WTC11 (cell line): ENCODE data around the gene HENMT1. TPM values are rescaled to one million over a fixed set of nuclear protein-coding genes. Genes with fewer than 3 reads are reported as not detected.

Source experiments
- ATAC-seq: fragments of 200-7000 bp; cut with Tn5 transposase; 2 replicates; pipeline ENCODE4 v1.10.0; 2021; ENCODE audit warnings: mild to moderate bottlenecking, moderate library complexity
- CTCF ChIA-PET: fragments of 300-600 bp; sonication (Branson Sonifier 250); formaldehyde crosslinking; loops from one replicate; lab custom pipeline; 2021; ENCODE audit warnings: antibody characterized with exemption; lab: Charles Lee
- POLR2A ChIA-PET: fragments of 350-600 bp; sonication (Branson Sonifier 250); formaldehyde crosslinking; loops from one replicate; lab custom pipeline; 2021; ENCODE audit warnings: antibody characterized with exemption; lab: Charles Lee
- DNase-seq: peaks from one replicate; pipeline ENCODE4 v3.0.0; 2021; ENCODE audit warnings: low spot score
- H3K27ac Mint-ChIP-seq: 2 replicates; pipeline ENCODE4 v1.8.0; 2021; ENCODE audit warnings: mixed read lengths
- H3K27me3 Mint-ChIP-seq: 2 replicates; pipeline ENCODE4 v1.8.0; 2021; ENCODE audit warnings: low read depth, mild to moderate bottlenecking, moderate library complexity, mixed read lengths
- H3K36me3 Mint-ChIP-seq: 2 replicates; pipeline ENCODE4 v1.8.0; 2021; ENCODE audit warnings: mixed read lengths
- H3K4me1 Mint-ChIP-seq: 2 replicates; pipeline ENCODE4 v1.8.0; 2022; ENCODE audit warnings: mixed read lengths
- H3K4me3 Mint-ChIP-seq: 2 replicates; pipeline ENCODE4 v1.8.0; 2021; ENCODE audit warnings: mild to moderate bottlenecking, moderate library complexity, mixed read lengths
- H3K9me3 Mint-ChIP-seq: 2 replicates; pipeline ENCODE4 v1.8.0; 2021; ENCODE audit warnings: mixed read lengths
- E2F1 ChIP-seq: sonication (generic); formaldehyde crosslinking; IDR thresholded peaks from 2 replicates; pipeline ENCODE4 v1.8.0; 2022; ENCODE audit warnings: mild to moderate bottlenecking, missing genetic modification reagents
- ERG ChIP-seq: fragments of 250-450 bp; sonication (Bioruptor Pico); IDR thresholded peaks from 2 replicates; pipeline ENCODE4 v1.8.0; 2021; ENCODE audit warnings: mild to moderate bottlenecking
- ESRRA ChIP-seq: sonication (generic); formaldehyde crosslinking; IDR thresholded peaks from 2 replicates; pipeline ENCODE4 v1.8.1; 2022; ENCODE audit warnings: mild to moderate bottlenecking, missing genetic modification reagents, borderline replicate concordance
- FOXJ3 ChIP-seq: sonication (generic); formaldehyde crosslinking; IDR thresholded peaks from 2 replicates; pipeline ENCODE4 v1.9.0; 2021; ENCODE audit warnings: missing genetic modification reagents, mild to moderate bottlenecking, borderline replicate concordance
- FOXK1 ChIP-seq: sonication (generic); formaldehyde crosslinking; IDR thresholded peaks from 2 replicates; pipeline ENCODE4 v1.8.0; 2022; ENCODE audit warnings: mild to moderate bottlenecking, moderate library complexity, missing genetic modification reagents
- JAZF1 ChIP-seq: fragments of 250-450 bp; sonication (Bioruptor Pico); IDR thresholded peaks from 2 replicates; pipeline ENCODE4 v1.9.0; 2021; ENCODE audit warnings: moderate library complexity, mild to moderate bottlenecking, inconsistent platforms
- RELA ChIP-seq: sonication (generic); formaldehyde crosslinking; IDR thresholded peaks from 2 replicates; pipeline ENCODE4 v1.8.1; 2022; ENCODE audit warnings: missing genetic modification reagents, mild to moderate bottlenecking, borderline replicate concordance
- SOX15 ChIP-seq: fragments of 250-450 bp; sonication (Bioruptor Pico); IDR thresholded peaks from 2 replicates; pipeline ENCODE4 v1.9.0; 2021; ENCODE audit warnings: mild to moderate bottlenecking
- STAT6 ChIP-seq: sonication (generic); formaldehyde crosslinking; conservative IDR thresholded peaks from 2 replicates; pipeline ENCODE4 v1.8.1; 2023; ENCODE audit warnings: mild to moderate bottlenecking, low read depth, missing genetic modification reagents, moderate library complexity
- ZBTB21 ChIP-seq: sonication (generic); formaldehyde crosslinking; IDR thresholded peaks from 2 replicates; pipeline ENCODE4 v1.8.1; 2023; ENCODE audit warnings: mild to moderate bottlenecking, missing genetic modification reagents, borderline replicate concordance
- ZNF121 ChIP-seq: sonication (generic); formaldehyde crosslinking; IDR thresholded peaks from 2 replicates; pipeline ENCODE4 v1.8.0; 2023; ENCODE audit warnings: missing genetic modification reagents
- ZNF416 ChIP-seq: fragments of 250-450 bp; sonication (Bioruptor Pico); IDR thresholded peaks from 2 replicates; pipeline ENCODE4 v1.9.0; 2021; ENCODE audit warnings: mild to moderate bottlenecking, inconsistent platforms
- ZNF512 ChIP-seq: sonication (generic); formaldehyde crosslinking; IDR thresholded peaks from 2 replicates; pipeline ENCODE4 v1.8.1; 2022; ENCODE audit warnings: missing genetic modification reagents, borderline replicate concordance
- total RNA-seq: library from RNA; stranded (reverse); gene quantifications from 3 replicates; pipeline ENCODE4 v1.2.3, GENCODE V29; 2021
- TF ChIP-seq, protein P1 (sequence below): sonication (generic); formaldehyde crosslinking; IDR thresholded peaks from 2 replicates; pipeline ENCODE4 v1.8.0; 2022; ENCODE audit warnings: mild to moderate bottlenecking, missing genetic modification reagents
- TF ChIP-seq, protein P2 (sequence below): sonication (generic); formaldehyde crosslinking; IDR thresholded peaks from 2 replicates; pipeline ENCODE4 v1.8.0; 2023; ENCODE audit warnings: mild to moderate bottlenecking, missing genetic modification reagents
- TF ChIP-seq, protein P3 (sequence below): sonication (generic); formaldehyde crosslinking; conservative IDR thresholded peaks from 2 replicates; pipeline ENCODE4 v1.8.1; 2022; ENCODE audit warnings: mild to moderate bottlenecking, missing genetic modification reagents
- TF ChIP-seq, protein P4 (sequence below): sonication (generic); formaldehyde crosslinking; IDR thresholded peaks from 2 replicates; pipeline ENCODE4 v1.8.0; 2022; ENCODE audit warnings: missing genetic modification reagents

HENMT1 gene
- total RNA-seq, 1 experiment from 2014 or later: 4.7 TPM

DNA sequence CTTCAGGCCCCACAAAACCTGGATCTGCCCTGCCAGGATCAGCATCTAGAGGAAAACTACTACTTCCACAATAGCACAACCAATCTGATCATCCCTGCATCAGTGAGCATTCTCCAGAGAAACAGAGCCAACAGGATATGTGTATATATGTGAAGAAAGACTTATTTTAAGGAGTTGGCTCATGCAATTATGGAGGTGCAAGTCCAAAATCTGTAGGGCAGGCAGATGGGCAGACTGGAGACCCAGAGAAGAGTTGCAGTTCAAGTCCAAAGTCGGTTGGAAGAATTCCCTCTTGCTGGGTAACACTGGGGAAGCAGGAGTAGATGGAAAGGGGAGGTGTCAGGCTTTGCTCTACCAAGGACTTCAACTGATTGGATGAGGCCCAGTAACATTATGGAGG lies 4.9 kb upstream of the HENMT1 start:
- POLR2A ChIA-PET: no interaction called here
- Mint-ChIP-seq H3K27ac (no peak overlapping the region), H3K36me3 (no peaks in the 10 kb centered on the region; the same call in 1 of the 2 replicates), H3K4me1 (no peaks in the 10 kb centered on the region), H3K9me3 (peaks cover 12% of the 10 kb centered on the region), H3K27me3 (peaks cover 31% of the 10 kb centered on the region), H3K4me3 (no peak overlapping the region)
- DNase-seq: no peak
- TF ChIP-seq, protein P1, sequence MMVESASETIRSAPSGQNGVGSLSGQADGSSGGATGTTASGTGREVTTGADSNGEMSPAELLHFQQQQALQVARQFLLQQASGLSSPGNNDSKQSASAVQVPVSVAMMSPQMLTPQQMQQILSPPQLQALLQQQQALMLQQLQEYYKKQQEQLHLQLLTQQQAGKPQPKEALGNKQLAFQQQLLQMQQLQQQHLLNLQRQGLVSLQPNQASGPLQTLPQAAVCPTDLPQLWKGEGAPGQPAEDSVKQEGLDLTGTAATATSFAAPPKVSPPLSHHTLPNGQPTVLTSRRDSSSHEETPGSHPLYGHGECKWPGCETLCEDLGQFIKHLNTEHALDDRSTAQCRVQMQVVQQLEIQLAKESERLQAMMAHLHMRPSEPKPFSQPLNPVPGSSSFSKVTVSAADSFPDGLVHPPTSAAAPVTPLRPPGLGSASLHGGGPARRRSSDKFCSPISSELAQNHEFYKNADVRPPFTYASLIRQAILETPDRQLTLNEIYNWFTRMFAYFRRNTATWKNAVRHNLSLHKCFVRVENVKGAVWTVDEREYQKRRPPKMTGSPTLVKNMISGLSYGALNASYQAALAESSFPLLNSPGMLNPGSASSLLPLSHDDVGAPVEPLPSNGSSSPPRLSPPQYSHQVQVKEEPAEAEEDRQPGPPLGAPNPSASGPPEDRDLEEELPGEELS (CRISPR knock-in tag): no peak
- no peak for TF ChIP-seq ZNF121 (CRISPR knock-in tag)
- no peak for TF ChIP-seq ERG (CRISPR knock-in tag)
- TF ChIP-seq JAZF1 (CRISPR knock-in tag): no peak
- TF ChIP-seq ZNF512 (CRISPR knock-in tag): no peak
- no peak for TF ChIP-seq FOXJ3 (CRISPR knock-in tag)
- TF ChIP-seq, protein P2, sequence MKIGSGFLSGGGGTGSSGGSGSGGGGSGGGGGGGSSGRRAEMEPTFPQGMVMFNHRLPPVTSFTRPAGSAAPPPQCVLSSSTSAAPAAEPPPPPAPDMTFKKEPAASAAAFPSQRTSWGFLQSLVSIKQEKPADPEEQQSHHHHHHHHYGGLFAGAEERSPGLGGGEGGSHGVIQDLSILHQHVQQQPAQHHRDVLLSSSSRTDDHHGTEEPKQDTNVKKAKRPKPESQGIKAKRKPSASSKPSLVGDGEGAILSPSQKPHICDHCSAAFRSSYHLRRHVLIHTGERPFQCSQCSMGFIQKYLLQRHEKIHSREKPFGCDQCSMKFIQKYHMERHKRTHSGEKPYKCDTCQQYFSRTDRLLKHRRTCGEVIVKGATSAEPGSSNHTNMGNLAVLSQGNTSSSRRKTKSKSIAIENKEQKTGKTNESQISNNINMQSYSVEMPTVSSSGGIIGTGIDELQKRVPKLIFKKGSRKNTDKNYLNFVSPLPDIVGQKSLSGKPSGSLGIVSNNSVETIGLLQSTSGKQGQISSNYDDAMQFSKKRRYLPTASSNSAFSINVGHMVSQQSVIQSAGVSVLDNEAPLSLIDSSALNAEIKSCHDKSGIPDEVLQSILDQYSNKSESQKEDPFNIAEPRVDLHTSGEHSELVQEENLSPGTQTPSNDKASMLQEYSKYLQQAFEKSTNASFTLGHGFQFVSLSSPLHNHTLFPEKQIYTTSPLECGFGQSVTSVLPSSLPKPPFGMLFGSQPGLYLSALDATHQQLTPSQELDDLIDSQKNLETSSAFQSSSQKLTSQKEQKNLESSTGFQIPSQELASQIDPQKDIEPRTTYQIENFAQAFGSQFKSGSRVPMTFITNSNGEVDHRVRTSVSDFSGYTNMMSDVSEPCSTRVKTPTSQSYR: no peak
- no peak for TF ChIP-seq ESRRA (CRISPR knock-in tag)
- no peak for TF ChIP-seq E2F1 (CRISPR knock-in tag)
- no peak for ATAC-seq
- CTCF ChIA-PET: no interaction called here

DNA sequence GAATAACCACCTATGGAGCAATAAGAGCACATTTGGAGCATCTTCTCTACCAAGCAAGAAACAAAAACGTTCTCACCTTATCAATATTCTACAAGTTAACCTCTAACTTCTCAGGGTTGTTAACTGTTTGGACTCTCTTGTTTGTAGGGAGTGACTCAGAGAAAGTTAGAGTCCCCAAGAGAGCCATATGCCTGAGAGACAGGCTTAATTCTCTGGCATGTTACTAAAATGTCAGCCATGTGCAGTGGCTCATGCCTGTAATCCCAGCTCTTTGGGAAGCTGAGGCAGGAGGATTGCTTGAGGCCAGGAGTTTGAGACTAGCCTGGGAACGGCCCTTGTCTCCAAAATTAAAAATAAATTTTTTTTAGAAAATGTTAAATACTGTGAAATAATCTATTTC lies 4.2 kb upstream of the HENMT1 start:
- Mint-ChIP-seq H3K4me3 (no peak overlapping the region), H3K27me3 (peaks cover 39% of the 10 kb centered on the region), H3K9me3 (peaks cover 12% of the 10 kb centered on the region), H3K27ac (no peak overlapping the region), H3K36me3 (no peaks in the 10 kb centered on the region; the same call in 1 of the 2 replicates), H3K4me1 (0 out of 2 replicates have a peak, but pooled peaks cover 3% of the 10 kb centered on the region)
- POLR2A ChIA-PET: no interaction called here
- ATAC-seq (no peak), DNase-seq (no peak)
- CTCF ChIA-PET: no interaction called here
- TF ChIP-seq RELA (CRISPR knock-in tag): no peak
- TF ChIP-seq, protein P3, sequence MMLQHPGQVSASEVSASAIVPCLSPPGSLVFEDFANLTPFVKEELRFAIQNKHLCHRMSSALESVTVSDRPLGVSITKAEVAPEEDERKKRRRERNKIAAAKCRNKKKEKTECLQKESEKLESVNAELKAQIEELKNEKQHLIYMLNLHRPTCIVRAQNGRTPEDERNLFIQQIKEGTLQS (CRISPR knock-in tag): no peak
- no peak for TF ChIP-seq FOXK1
- TF ChIP-seq, protein P4, sequence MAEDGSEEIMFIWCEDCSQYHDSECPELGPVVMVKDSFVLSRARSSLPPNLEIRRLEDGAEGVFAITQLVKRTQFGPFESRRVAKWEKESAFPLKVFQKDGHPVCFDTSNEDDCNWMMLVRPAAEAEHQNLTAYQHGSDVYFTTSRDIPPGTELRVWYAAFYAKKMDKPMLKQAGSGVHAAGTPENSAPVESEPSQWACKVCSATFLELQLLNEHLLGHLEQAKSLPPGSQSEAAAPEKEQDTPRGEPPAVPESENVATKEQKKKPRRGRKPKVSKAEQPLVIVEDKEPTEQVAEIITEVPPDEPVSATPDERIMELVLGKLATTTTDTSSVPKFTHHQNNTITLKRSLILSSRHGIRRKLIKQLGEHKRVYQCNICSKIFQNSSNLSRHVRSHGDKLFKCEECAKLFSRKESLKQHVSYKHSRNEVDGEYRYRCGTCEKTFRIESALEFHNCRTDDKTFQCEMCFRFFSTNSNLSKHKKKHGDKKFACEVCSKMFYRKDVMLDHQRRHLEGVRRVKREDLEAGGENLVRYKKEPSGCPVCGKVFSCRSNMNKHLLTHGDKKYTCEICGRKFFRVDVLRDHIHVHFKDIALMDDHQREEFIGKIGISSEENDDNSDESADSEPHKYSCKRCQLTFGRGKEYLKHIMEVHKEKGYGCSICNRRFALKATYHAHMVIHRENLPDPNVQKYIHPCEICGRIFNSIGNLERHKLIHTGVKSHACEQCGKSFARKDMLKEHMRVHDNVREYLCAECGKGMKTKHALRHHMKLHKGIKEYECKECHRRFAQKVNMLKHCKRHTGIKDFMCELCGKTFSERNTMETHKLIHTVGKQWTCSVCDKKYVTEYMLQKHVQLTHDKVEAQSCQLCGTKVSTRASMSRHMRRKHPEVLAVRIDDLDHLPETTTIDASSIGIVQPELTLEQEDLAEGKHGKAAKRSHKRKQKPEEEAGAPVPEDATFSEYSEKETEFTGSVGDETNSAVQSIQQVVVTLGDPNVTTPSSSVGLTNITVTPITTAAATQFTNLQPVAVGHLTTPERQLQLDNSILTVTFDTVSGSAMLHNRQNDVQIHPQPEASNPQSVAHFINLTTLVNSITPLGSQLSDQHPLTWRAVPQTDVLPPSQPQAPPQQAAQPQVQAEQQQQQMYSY (CRISPR knock-in tag): no peak
- TF ChIP-seq SOX15: no peak
- TF ChIP-seq STAT6 (CRISPR knock-in tag): no peak
- TF ChIP-seq ZBTB21 (CRISPR knock-in tag): no peak
- no peak for TF ChIP-seq ERG (CRISPR knock-in tag)
- TF ChIP-seq ZNF416 (CRISPR knock-in tag): no peak
